HG03039 (cell line): ENCODE results near the gene GATA5.

Source experiments
- ATAC-seq: cut with Tn5 transposase; IDR thresholded peaks from one replicate; pipeline ENCODE4 v1.9.1; 2021; ENCODE audit warnings: mild to moderate bottlenecking, moderate library complexity; ENCODE audit not compliant: unreplicated experiment

Gene GATA5

DNA sequence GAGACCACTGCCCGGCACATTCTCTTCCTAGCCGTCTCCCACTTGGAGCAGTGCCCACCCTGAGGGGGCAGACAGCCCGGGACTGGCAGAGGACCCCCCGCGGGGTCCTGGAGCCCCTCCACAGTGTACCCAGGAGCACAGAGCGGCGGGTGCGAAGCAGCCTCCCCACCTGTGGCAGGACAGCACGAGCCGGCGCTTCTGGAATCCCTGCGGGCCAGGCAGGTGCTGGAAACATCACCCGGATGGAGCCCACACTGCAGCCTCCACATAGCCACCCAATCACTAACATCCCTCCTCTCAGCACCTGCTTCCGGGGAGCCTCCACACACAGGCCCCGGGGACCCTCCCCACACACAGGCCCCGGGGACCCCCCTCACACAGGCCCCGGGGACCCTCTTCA lies 18.7 kb downstream of the GATA5 start:
- no peak for ATAC-seq

DNA sequence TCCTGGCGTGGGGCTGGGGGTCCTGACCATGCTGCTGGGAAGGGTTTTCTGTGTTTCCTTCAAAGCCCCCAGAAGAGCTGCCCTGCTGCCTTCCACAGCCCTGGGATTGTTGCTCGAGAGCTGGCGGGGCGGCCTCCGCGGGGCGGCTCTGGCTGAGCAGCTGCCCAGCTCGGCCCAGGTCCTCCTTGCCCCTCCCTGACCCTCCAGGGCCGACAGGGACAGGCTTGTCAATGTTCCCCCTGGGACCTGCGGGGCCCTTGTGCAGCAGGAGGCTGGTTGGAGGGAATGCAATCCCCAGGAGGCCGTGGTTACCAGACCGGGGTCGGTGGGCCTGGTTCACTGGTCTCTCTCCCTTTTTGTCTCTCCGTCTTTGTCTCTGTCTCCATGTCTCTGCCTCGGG lies 19.9 kb downstream of the GATA5 start:
- no peak for ATAC-seq

DNA sequence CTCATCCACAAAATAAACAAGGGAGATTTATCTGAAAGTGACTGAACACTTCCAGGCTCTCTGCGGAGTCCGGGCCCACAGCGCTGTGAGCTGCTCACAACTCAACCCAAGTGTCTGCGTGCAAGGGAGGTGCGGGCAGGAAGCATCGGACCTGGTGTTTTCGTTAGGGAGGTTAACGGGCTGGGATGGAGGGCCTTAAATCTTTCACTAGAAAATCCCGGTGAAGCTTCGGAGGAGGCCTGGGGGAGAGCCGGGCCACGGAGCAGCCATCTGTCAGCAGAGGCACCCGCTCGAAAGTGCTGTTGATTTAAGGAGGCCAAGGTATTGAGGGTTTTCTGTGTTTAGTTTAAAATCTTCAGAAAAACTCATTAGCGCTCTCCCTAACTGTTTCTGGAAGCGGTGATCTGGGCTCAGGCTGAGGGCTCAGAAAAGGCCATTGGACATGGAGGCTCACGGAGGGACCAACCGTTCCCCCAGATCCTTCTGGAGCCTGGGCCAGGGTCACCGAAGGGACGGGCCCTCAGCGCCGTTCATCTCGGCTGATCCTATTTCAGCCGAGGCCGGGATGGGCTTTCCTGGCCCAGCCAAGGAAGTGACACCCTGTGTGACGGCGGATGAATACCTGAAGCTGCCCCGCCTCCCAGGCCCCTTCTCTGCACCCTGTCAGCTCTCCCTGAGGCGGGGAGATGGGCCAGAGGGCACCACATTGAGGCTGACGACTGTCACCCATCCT lies 20.7 kb downstream of the GATA5 start:
- no peak for ATAC-seq

DNA sequence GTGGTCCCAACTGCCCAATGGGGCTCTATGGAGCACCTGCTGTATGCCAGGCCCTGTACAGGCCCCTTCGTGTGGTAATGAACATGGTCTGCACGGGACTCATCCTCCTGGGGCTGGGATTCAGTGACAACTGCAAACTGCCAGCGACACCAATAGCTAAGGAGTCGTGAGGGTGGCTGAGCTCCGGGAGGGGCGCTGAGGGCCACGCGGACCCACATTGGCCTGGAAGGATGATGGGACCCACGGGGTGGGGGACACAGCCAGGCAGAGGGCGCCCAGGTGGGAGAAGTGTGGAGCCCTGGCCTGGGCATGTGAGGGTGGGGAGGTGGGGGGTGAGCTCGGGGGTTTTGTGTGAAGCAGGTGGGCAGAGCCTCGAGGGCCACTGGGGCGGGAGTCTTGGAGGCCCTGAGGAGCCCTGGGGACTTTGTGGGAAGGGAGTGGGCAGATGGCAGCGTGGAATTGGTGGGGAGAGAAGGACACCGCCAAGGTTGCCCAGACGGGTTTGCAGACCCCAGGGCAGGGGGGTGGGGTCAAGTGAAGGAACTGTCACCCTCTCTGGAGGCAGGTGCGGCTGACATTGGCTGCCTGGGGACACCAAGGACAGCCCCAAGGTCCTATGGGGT lies 22.5 kb downstream of the GATA5 start:
- ATAC-seq, result no peak

DNA sequence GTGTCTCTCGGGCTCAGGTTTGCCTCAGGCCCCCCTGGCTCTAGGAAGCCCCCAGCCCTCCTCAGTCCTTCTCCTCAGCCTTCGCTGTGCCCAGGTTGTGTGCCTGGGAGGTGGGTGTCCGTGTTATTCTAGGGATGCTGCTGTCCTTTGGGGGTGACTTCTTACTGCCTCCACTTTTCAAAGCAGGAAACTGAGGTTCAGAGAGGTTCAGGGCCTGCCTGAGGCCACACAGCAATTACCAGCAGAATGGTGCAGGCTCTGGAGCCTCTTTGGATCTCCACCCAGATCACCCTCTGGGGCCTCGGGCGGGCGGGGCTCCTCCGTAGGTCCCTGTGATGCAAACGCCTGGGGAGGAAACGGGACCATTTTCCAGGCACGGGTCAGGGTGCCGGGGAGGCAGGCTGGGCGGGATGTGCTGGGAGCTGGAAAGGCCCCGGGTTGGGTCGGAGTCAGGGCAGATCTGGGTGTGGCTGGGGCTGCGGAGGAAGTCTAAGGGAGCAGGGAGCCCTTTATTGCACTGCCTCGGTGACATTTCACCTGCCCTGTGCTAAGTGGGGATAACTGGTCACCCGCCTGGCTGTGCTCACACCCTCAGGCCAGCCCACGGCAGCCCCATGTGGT lies 23.2 kb downstream of the GATA5 start:
- ATAC-seq, result no peak

DNA sequence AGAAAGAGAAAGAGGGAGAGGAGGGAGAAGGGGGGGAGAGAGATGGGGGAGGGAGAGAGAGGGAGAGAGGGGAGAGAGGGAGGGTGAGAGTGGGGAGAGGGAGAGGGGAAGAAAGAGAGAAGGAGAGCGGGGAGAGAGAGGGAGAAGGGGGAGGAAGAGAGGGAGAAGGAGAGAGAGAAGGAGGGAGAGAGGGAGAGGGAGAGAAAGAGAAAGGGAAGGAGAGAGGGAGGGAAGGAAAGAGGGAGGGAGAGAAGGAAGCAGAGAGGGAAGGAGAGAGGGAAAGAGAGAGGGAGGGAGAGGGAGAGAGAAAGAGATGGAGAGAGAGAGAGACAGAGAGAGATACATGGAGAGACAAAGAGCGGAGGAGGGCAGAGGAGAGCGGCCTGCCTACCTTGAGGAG lies 23.8 kb downstream of the GATA5 start:
- ATAC-seq, result no peak

DNA sequence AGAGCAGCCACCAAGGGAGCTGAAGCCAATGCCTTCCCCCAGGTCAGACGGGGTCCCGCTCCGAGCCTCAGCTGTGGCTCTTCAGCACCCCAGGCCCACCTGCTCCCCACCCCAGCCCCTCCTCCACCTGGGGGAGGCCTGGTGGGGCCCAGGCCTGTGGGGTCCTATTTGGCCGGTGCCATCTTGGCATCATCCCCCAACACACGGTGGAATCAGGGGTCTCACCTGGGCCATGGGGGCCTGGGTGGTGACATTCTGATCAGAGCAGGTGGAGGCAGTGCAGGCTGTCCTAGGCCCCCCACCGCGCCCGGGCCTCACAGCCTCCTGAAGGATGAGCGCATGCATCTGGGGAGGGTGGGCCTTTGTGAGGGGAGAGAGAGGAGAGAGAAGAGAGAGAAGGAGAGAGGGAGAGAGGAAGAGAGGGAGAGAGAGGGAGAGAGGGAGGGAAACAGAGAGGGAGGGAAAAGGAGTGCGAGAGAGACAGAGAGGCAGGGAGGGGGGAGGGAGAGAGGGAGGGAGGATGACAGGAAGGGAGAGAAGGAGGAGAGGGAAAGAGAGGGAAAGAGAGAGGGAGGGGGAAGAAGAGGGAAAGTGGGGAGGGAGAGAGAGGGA lies 24.5 kb downstream of the GATA5 start:
- no peak for ATAC-seq

DNA sequence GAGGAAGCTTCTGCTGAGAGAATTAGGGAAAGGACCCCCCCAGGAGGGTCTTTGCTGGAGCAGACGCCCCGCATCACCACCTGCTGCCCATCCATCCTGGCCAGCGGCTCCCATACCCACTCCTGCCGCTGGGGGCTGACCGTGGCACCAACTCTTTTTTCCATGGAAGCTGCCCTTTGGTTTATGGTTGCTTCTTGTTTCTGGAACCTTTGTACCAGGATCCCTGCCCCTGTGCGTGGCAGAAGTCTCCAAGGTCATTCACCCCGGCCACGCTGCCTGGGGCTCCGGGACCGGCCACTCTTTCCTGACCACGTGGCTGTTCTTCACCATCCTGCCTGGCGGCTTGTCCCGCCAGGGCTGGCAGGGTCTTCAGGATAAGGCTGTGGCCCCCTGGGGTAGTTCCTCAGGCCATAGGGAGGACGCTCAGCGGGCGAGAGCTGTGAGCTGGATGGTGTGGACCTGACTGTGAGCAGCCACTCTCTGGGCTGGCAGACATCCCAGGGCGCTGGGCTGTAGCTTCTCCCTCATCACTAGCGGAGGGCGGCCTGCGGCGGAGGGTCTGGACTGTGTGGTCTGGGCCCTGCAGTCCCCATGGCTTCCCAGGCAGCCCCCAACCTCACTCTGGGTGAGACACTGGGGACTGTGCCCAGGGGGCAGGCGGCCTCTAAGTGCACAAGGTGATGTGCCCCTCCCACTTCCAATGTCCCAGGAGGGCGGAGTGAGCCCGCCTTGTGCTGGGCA lies 25.7 kb downstream of the GATA5 start:
- no peak for ATAC-seq

DNA sequence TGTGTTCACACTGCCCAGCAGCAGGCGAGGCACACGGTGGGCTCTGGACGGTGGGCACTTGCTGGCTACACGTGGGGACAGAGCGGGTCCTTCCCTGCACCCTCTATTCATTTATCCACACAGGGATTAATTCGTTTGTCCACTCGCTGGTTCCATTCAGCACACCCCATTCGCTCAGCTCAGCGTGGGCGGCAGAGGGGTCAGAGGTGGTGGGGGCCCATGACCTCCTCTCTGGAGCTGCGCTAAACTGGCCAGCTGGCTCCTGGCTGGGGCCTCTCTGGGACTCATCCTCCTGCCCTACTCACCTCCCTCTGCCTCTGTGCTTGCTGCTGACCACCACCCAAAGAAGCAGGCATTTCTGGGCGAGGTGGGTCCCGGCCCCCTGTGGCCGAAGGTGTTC lies 27.0 kb downstream of the GATA5 start:
- ATAC-seq, result no peak

DNA sequence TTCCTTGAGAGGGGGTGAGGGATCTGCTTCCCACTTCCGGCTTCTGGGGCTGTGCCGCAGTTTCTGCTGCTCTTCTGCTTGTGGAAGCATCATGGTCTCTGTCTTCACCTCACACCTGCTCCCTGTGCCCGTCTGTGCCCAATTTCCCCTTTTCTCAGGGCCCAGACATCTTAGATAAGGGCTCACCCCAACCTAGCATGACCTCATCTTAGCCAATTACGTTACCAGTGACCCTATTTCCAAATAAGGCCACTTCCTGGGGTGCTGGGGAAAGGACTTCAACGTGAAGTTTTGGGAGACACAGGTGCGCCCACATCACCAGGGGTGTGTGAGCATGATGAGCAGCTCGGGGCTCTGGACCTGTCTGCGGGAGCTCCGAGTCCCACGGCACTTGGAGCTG lies 27.8 kb downstream of the GATA5 start:
- no peak for ATAC-seq

DNA sequence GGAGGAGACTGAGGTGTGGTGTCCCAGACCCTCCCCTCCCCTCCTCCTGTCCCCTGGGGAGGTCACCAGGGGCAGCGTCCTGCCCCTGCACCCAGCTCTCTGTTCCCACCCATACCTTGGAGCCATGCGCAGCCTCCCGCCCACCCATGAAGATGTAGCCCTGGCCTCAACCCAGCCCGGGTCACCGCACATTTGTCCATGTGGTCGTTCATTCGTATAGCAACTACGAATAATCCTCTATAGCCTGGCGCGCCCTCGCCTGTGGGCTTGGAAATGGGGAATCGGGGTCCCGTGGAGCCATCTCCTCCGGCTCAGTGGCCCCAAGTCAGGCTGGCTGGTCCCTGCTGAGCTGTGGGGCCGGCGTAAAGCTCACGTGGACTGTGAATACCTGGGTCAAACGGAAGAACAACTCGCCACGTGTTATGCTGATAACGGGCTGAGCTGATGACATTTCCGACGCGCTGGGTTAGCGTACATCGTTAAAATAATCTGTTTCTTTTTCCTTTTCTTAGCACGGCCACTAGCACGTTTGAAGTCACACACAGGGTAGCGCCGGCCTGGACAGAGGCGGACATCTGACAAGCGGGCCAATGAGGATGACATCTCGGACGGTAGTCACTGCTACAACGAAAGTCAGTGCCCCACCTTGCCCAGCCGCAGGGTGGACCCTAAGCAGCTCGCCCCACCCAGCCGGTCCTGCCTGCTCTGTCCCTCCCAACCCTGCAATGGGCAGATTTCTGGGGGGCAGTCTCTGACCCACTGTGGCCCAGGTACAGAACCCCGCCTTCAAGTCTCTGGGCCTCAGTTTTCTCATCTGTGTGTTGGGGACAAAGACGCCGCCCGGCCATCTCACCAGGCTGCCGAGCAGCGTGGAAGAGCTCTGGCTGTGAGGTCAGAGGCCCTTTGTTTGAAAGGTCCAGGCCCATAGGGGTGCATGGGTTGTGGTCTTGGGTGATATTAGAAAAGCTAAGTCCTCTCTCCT lies 28.6 kb downstream of the GATA5 start:
- no peak for ATAC-seq

DNA sequence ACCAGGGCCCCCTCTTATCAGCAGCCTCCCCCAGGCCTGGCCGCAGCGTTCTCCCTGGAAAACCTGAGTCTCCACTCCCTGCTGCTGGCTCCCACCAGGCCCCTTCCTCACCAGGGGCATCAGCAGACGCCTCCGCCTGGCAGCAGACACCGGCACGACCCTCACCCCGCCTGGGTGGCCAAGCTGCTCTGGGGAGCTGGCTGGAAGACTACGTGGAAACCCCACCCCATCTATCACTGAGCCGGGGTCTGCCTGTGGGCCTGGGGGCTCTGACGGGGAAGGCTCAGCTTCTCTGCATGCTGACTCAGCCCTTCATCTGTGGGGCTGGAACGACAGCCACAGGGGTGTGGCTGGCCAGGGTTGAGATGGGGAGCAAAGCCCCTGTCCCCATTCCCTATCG lies 29.3 kb downstream of the GATA5 start:
- ATAC-seq, result no peak

DNA sequence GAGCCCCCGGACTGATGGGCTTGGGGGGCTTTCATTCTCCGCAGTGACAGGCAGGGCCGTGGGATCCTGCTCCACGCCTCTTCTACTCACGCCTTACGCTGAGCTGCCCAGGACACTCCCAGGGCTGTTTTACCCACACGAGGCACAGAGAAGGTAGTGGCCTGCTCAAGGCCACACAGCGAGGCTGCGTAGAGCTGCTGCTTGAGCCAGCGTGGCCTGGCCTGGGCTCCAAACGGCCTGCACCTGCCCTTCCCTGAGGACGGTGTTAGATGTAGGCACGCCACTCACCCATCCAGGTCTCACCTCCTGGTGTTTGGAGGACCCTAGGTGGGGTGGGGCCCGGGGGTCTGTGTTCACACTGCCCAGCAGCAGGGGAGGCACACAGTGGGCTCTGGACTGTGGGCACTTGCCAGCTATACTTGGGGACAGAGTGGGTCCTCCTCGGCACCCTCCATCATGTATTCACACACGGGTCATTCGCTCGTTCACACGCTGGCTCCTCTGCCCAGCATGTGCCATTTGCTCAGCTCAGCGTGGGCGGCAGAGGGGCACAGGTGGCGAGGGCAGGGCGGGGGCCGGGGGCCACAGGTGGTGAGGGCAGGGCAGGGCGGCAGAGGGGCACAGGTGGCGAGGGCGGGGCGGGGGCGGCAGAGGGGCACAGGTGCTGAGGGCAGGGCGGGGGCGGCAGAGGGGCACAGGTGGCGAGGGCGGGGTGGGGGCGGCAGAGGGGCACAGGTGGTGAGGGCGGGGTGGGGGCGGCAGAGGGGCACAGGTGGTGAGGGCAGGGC lies 30.0 kb downstream of the GATA5 start:
- no peak for ATAC-seq

DNA sequence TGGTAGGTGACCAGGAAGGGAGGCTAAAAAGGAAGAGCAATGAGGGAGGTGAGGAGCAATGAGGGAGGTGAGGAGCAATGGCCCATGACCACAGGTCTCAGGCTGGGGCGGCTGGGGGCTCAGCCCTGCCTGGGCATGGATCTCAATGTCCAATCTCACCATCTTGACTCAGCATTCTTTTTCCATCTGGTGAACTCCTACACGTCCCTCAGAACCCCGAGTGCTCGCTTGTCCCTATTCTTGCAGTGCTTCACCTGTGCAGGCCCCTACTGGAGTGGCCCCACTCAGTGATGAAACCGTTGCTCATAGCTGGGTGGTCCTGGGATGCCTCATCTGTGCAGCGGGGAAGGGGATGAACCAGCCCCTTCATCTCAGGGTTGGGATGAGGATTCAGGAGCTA lies 31.5 kb downstream of the GATA5 start:
- ATAC-seq, result no peak

DNA sequence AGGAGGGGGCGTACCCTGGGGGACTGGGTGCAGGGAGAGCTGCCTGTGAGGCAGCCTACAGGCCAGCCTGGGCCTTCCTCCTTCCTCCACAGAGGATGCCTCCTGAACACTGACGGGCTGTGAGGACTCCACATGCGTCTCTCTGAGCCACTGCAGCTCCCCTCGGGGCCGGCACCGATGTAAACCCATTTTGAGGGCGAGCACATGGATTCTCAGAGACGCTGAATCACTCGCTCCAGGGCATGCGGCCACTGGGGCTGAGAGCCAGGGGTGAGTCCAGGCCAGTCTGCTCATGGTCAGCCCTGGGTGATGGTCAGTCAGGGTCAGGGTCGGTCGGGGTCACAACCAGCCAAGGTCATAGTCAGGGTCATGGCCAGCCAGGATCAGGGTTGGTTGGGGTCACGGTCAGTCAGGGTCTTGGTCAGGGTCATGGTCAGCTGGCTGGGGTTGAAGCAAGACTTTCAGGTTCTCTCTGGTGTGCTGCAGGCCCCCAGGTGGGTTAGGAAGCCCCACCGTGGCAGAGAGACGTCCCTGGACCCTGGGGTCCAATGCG lies 33.7 kb downstream of the GATA5 start:
- ATAC-seq, result no peak

DNA sequence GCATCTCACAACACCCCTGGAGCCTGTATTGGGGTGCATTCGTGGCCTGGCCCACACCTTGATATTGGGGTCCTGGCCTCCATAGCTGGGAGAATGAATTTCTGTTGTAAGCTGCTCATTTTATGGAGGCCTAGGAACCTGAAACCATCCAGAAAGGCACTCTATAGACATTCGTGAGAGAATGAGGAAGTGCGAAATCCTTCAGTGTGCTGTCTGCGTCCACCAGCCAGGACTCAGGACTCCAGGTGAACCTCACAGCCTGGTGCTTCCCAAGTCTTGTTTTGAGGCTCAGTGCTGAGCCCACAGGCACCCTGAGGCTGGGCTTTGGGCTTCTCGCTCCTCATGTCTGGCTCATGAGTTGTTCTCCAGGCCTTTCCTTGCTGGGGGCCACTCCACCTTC lies 36.6 kb downstream of the GATA5 start:
- ATAC-seq, result no peak

DNA sequence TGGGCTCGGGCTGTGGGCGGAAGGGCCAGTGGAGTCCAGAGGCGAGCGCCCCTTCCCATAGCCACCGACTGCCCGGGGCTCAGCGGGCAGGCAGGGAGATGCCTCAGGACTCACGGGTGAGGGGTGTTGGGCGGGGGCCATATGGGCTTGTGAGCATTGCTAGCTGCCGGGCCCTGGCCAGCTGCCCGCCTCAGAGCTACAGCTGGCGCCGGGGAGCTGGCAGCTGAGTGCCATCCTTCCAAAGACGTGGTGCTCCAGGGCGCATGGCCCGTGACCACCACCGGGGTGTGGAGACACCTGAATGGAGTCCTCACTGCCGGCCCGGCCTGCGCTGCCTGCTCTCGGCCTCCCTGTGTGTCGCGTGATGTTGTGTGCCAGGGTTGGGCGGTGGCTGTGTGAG lies 37.9 kb downstream of the GATA5 start:
- no peak for ATAC-seq

DNA sequence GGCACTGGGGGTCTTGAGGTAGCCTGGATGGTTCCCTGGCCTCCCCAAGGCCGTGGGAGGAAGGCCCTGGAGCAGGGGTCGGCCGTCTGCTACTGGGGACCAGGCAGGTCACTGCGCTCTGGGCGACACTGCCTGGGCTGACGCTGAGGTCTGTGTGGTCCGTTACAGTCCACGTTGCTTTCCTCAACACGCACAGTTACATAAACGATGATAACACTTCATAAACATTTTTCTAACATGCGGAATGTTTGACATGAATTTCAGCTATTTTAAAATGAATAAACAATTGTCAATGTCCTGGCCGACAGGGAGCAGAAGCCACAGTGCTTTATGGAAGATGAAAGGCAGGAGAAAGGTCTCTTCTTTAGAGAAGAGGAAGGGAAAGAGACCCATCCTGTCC lies 38.3 kb downstream of the GATA5 start:
- no peak for ATAC-seq

DNA sequence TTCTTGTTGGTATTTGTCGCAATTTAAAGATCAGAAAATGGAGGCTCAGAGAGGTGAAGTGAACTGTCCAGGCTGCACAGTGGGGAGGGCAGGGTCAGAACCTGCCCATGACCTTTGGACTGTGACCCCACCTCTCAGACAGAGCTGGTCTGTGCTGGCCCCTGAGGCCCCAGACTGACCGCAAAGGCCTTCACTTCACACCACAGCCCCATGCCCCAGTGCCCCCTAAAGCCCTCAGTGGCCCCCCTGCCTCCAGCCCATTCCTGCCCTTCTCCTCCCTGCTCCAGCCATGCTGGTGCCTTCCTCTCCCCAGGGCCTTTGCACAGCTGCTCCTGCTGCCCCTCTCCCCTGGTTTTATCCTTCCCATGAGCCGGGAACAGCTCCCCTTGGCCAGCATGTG lies 39.1 kb downstream of the GATA5 start:
- no peak for ATAC-seq
